Natural killer cell (primary cell): Measurements from ENCODE around the gene TIMM10B. TPM values are rescaled to one million over a fixed set of nuclear protein-coding genes. Genes with fewer than 3 reads are reported as not detected.
A peak's percentile ranks its signal among the peaks of the same experiment; 100 is the strongest.

Source experiments
- ATAC-seq, 3 donors: fragments of 150-1000 bp in 2 of 3; fragments of 200-7000 bp in 1 of 3; cut with Tn5 transposase; 1 replicate in 1 of 3; 2 replicates in 2 of 3; pipeline ENCODE4 v1.10.0; 2021; ENCODE audit warnings: mild to moderate bottlenecking in 2 of 3, moderate library complexity in 2 of 3
- DNase-seq, 2 donors: peaks; one replicate each; pipeline versions ENCODE4 v3.0.0 to v3.0.0-alpha.2; 2013 to 2021; ENCODE audit warnings: mixed read lengths in 1 of 2
- H3K27ac ChIP-seq: one replicate; pipeline ENCODE4 v1.5.1; 2013; ENCODE audit warnings: mild to moderate bottlenecking, low read length
- H3K27me3 ChIP-seq: one replicate; pipeline ENCODE4 v1.6.1; 2013; ENCODE audit warnings: low read length; ENCODE audit not compliant: control insufficient read depth, insufficient read depth
- H3K36me3 ChIP-seq: one replicate; pipeline ENCODE4 v1.6.1; 2013; ENCODE audit warnings: low read length; ENCODE audit not compliant: control insufficient read depth, insufficient read depth
- H3K4me1 ChIP-seq: one replicate; pipeline ENCODE4 v1.6.1; 2013; ENCODE audit warnings: low read length; ENCODE audit not compliant: control insufficient read depth, insufficient read depth
- H3K4me3 ChIP-seq: one replicate; pipeline ENCODE4 v1.5.1; 2013; ENCODE audit warnings: low read length
- H3K9me3 ChIP-seq: one replicate; pipeline ENCODE4 v1.6.1; 2013; ENCODE audit warnings: low read length; ENCODE audit not compliant: control insufficient read depth, insufficient read depth
- H3K27ac Mint-ChIP-seq, 2 donors: one replicate each; pipeline ENCODE4 v1.8.0; 2022; ENCODE audit warnings: mild to moderate bottlenecking in 2 of 2, mixed read lengths in 2 of 2, moderate library complexity in 1 of 2
- H3K27me3 Mint-ChIP-seq, 2 donors: one replicate each; pipeline ENCODE4 v1.8.0; 2022; ENCODE audit warnings: low read depth in 2 of 2, mixed read lengths in 2 of 2
- H3K36me3 Mint-ChIP-seq: one replicate; pipeline ENCODE4 v1.8.0; 2022; ENCODE audit warnings: mixed read lengths
- H3K4me1 Mint-ChIP-seq, 2 donors: one replicate each; pipeline ENCODE4 v1.8.0; 2022; ENCODE audit warnings: mixed read lengths in 2 of 2
- H3K4me3 Mint-ChIP-seq: one replicate; pipeline ENCODE4 v1.8.0; 2022; ENCODE audit warnings: mild to moderate bottlenecking, moderate library complexity, mixed read lengths
- H3K9me3 Mint-ChIP-seq, 2 donors: one replicate each; pipeline ENCODE4 v1.8.0; 2022; ENCODE audit warnings: mixed read lengths in 2 of 2
- WGBS: methylation state at CpG from one replicate; pipeline ENCODE4 v1.1.7; 2013; ENCODE audit warnings: missing lambda C conversion rate; ENCODE audit not compliant: insufficient coverage; 5-methylcytosine and 5-hydroxymethylcytosine counted together
- intact Hi-C: fragments of 100-400 bp; cut with micrococcal nuclease; formaldehyde crosslinking; loops from one replicate; pipeline ENCODE4 v1.14.2; 2022
- total RNA-seq, 4 donors: library from RNA; stranded (reverse); fragments of 120-200 nt in 1 of 4; gene quantifications; one replicate each; pipeline versions ENCODE4 v1.2.3 to v1.2.4, GENCODE V29; 2013 to 2022
- TF ChIP-seq, protein P1 (sequence below): fragments of 200-600 bp; IDR thresholded peaks from one replicate; pipeline ENCODE4 v1.8.0; 2022; ENCODE audit warnings: antibody characterized with exemption

TIMM10B gene
- total RNA-seq, 3 donors from 2014 or later (not counting 1 experiment from before 2014, with no cell fraction given): 69.6 to 92.8 (median 71.4) TPM

GRCh38 chr11:6468712-6469495, 12.4 kb upstream of the TIMM10B start:
- no peak for ATAC-seq
- DNase-seq: peak in 1 of 2 donors; percentile 16
- peaks cover 8 to 18% of the 10 kb centered on the region in 2 donors for H3K4me1 Mint-ChIP-seq
- no peaks in the 10 kb centered on the region for H3K9me3 ChIP-seq
- H3K27me3 ChIP-seq: no peaks in the 10 kb centered on the region
- no peaks in the 10 kb centered on the region for H3K27me3 Mint-ChIP-seq
- H3K36me3 Mint-ChIP-seq: no peaks in the 10 kb centered on the region
- WGBS: 57% methylated on average over 6 of the region's 6 CpGs
- TF ChIP-seq, protein P1, sequence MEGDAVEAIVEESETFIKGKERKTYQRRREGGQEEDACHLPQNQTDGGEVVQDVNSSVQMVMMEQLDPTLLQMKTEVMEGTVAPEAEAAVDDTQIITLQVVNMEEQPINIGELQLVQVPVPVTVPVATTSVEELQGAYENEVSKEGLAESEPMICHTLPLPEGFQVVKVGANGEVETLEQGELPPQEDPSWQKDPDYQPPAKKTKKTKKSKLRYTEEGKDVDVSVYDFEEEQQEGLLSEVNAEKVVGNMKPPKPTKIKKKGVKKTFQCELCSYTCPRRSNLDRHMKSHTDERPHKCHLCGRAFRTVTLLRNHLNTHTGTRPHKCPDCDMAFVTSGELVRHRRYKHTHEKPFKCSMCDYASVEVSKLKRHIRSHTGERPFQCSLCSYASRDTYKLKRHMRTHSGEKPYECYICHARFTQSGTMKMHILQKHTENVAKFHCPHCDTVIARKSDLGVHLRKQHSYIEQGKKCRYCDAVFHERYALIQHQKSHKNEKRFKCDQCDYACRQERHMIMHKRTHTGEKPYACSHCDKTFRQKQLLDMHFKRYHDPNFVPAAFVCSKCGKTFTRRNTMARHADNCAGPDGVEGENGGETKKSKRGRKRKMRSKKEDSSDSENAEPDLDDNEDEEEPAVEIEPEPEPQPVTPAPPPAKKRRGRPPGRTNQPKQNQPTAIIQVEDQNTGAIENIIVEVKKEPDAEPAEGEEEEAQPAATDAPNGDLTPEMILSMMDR: no peak
- intact Hi-C loops: no loop called here
- peaks cover 3% of the 10 kb centered on the region for H3K36me3 ChIP-seq
- no peak overlapping the region for H3K27ac ChIP-seq
- no peaks in the 10 kb centered on the region for H3K9me3 Mint-ChIP-seq
- no peak overlapping the region for H3K27ac Mint-ChIP-seq
- H3K4me3 ChIP-seq: no peak overlapping the region
- no peak overlapping the region for H3K4me3 Mint-ChIP-seq
- peaks cover 13% of the 10 kb centered on the region for H3K4me1 ChIP-seq

- H3K27me3 ChIP-seq: no peaks in the 10 kb centered on the region
- TF ChIP-seq, protein P1: no peak
- H3K4me3 ChIP-seq: no peak overlapping the region
- H3K27ac Mint-ChIP-seq: no peak overlapping the region
- H3K4me1 ChIP-seq: peaks cover 18% of the 10 kb centered on the region
- no peak overlapping the region for H3K27ac ChIP-seq
- intact Hi-C loops: no loop called here
- H3K36me3 ChIP-seq: no peaks in the 10 kb centered on the region
- 100% methylated on average over 1 of the region's 1 CpG for WGBS
- DNase-seq (no peak), ATAC-seq (no peak)
- no peak overlapping the region for H3K4me3 Mint-ChIP-seq
- no peaks in the 10 kb centered on the region for H3K36me3 Mint-ChIP-seq
- H3K9me3 ChIP-seq: no peaks in the 10 kb centered on the region
- H3K27me3 Mint-ChIP-seq: no peaks in the 10 kb centered on the region
- H3K9me3 Mint-ChIP-seq: no peaks in the 10 kb centered on the region
- H3K4me1 Mint-ChIP-seq: peaks cover 13 to 21% of the 10 kb centered on the region in 2 donors
Observed at GRCh38 chr11:6469599-6469998, 11.7 kb upstream of the TIMM10B start.

GRCh38 chr11:6472934-6473333, 8.4 kb upstream of the TIMM10B start:
- no peak overlapping the region for H3K27ac ChIP-seq
- no peaks in the 10 kb centered on the region for H3K9me3 Mint-ChIP-seq
- 80% methylated on average over 1 of the region's 1 CpG for WGBS
- ATAC-seq (no peak), DNase-seq (no peak)
- TF ChIP-seq, protein P1: no peak
- H3K4me3 ChIP-seq: no peak overlapping the region
- H3K9me3 ChIP-seq: no peaks in the 10 kb centered on the region
- H3K4me1 ChIP-seq: peaks cover 18% of the 10 kb centered on the region
- H3K4me3 Mint-ChIP-seq: peak overlapping the region; percentile 65
- no peaks in the 10 kb centered on the region for H3K27me3 ChIP-seq
- peaks cover 13 to 21% of the 10 kb centered on the region in 2 donors for H3K4me1 Mint-ChIP-seq
- H3K36me3 ChIP-seq: peaks cover 3% of the 10 kb centered on the region
- no peaks in the 10 kb centered on the region for H3K36me3 Mint-ChIP-seq
- H3K27me3 Mint-ChIP-seq: no peaks in the 10 kb centered on the region
- peak overlapping the region; percentile 80 to 89 for H3K27ac Mint-ChIP-seq
- intact Hi-C loops: no loop called here
